HG03575 (cell line): Measurements from ENCODE around the gene MOB2.

Source experiments
- ATAC-seq: cut with Tn5 transposase; IDR thresholded peaks from one replicate; pipeline ENCODE4 v1.9.1; 2021; ENCODE audit not compliant: unreplicated experiment, insufficient number of reproducible peaks, low FRiP score; ENCODE audit errors: extremely low read depth

Gene MOB2

DNA sequence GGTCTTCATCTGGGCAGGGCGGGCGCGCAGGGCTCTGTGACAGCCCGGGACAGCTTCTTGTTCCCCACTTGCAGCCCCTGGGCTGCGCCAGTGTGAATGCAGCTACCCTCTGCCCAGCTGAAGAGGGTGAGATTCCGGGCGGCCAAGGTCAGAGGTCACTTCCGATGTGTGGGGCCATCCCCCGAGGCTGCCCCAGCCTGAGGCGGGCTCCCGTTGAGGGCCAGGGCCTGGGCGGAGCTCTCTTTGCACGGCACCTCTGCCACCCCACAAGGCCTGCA lies 23.9 kb downstream of the MOB2 start:
- ATAC-seq: no peak

DNA sequence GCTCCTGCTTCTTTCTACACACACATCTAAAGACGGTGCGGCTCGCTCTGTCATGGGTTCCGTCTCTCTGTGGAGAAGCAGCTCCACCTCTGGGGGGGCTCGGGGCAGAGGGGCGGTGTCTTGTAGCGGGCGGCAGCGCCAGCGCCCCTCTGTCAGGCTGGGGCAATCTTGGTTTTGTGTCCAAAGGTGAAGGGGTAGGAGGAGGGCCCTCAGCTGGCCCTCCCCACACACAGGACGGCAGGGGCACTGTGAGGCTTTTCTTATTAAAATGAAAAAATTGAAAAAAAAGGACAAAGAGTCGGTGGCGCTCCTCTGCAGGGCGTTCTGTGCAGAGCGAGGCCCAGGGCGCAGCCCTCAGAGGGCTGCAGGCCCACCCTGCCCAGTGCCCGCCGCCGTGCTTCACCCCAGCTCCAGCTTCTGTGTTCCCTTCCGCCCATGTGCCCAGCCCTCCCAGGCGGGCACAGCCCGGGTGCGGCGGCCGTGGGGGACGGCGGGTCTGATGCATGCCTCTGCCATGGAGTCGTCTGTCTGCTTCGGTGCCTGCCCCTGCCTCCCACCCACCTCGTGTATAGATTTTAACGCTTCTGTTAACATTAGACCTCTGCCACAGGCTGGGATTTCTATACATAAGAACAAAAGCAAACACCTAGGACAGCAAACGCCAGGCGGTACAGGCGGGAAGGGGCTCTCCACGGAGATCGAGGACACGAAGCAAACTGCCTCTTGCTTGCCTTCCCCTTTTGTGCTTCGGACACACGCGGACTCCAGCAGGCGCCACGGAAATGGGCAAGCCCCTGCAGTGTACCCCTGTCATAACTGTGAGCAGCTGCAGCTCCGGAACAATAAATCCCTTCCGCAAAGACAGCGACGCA lies 24.5 kb downstream of the MOB2 start:
- no peak for ATAC-seq

- ATAC-seq: no peak
These were observed 25.4 kb downstream of the MOB2 start for GRCh38 chr11:1460986-1461825.

DNA sequence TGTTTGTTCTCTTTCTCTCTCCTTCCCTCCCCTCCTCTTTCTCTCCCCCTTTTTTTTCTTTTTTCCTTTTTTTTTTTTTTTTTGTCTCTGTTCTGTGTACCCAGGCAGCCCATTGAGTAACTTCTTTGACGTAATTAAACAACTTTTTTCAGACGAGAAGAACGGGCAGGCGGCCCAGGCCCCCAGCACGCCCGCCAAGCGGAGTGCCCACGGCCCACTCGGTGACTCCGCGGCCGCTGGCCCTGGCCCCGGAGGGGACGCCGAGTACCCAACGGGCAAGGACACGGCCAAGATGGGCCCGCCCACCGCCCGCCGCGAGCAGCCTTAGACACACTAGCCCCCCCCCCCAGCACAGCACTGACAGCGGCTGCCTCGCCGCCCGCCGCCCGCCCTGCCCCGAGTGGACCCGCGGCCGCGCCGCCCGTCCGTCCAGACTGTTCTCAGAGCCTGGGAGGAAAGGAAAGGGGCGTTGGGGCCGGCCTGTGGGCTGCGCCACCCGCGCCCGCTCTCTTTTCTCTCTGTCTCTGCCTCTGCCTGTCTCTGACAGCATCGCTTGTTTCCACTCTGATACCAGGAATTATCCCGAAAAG lies 26.1 kb downstream of the MOB2 start:
- ATAC-seq: no peak

DNA sequence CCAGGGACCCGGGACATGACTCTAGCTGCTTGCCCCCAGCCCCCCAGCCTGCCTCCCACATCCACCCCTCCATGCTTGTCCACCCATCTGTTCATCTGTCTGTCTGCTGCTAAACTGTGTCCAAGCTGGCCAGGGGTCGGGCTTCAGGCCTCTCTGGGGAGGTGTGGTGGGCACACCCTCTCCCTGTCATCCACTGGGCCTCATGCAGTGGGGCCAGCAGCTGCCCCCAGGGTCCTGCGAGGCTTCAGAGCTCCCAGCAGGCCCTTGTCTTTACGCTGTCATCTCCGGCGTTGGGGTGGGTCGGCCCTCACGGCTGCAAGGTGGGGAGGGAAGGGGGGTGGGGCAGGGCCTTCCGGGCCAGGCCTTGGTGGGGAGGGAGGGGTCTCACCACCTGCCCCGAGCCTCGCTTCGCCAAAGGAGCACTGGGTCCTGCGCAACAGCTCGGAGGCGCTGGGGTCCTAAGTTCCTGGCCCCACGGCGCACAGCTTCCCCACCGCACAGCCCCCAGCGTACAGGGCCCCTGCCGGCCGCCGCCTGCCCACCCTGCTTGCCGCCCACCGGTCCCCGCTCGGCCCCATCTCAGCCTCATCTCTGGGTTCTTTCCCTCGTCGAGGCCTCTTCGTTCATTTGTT lies 26.7 kb downstream of the MOB2 start:
- no peak for ATAC-seq

DNA sequence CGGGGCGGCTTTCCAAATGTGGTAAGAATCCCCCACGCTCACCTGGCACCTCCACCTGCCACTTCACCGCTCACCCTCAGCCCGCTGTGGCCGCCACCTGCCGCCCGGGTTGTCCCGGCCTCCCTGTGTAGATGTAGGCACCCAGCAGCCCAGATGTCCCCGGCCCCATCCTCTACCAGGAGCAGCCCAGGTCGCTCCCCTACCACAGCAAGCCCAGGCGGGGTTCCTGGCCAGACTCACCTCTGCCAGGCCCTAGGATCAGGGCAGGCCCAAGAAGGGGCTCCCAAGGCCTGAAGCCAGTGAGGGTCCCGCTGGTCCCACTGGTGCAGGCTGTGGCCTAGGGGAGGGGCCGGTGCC lies 27.4 kb downstream of the MOB2 start:
- no peak for ATAC-seq

GRCh38 chr11:1458340-1459218 lies 28.0 kb downstream of the MOB2 start:
- ATAC-seq: no peak

DNA sequence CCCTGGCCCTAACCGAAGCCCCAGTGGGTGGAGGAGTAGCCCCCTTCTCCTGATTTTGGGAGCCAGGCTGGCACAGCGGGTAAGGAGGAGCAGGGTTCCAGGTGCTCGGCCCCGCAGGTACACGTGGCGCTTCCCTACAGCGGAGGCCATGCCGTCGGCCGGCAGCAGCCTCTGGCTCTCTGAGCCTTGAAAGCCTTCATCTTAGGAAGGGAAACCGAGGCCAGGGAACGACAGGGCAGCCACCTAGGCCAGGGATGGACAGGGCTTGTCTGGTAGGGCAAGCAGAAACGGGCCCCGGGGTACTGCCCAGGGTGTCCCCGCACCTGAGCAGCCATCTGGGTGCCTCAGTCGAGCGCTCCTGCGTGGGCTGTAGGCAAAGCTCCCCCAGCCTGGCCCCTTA lies 28.7 kb downstream of the MOB2 start:
- no peak for ATAC-seq

- ATAC-seq: no peak
These were observed 29.3 kb downstream of the MOB2 start for GRCh38 chr11:1457326-1457680.

DNA sequence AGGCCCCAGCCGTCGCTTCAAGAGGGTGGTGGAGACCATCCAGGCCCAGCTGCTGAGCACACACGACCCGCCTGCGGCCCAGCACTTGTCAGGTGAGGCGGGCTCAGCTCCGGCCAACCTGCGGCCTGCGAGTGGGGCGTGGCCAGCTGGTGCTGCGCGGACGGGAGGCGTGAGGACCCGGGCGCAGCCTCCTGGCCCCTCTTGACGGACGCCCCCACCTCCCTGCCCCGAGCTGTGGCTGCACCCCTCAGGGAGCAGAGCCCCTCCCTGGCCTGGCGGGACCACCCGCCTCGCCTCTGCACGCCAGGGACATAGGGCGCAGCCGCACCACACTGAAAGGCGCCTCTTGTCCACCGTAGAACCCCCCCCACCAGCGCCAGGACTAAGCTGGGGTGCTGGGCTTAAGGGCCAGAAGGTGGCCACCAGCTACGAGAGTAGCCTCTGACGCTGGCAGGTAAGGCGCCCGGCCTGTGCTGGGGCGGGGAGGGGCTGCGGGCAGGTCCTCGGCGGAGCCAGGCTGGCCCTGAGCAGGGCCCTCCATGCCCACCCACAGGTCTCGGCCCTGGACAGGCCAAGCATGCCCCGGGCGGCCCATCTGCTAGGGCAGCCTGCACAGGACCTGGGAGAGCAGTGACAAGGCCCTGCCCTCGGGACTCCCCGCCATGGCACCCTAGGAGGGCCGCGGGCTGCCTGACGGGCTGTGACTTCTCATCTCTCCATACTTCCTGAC lies 29.8 kb downstream of the MOB2 start:
- ATAC-seq: no peak

DNA sequence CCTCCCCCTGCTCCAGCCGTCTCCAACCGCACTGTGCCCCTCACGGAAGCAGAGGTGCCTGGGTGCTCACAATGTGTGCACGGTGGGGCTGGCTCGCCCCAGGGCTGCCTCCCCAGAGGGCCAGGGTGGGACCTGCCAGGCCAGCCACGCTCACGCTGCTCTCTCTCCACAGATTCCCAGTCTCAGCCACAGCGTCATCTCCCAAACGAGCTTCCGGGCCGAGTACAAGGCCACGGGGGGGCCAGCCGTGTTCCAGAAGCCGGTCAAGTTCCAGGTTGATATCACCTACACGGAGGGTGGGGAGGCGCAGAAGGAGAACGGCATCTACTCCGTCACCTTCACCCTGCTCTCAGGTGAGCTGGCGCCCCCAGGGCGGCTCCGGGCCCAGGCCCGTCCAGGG lies 30.4 kb downstream of the MOB2 start:
- no peak for ATAC-seq

- ATAC-seq: no peak
These were observed 30.9 kb downstream of the MOB2 start for GRCh38 chr11:1455763-1456060.

DNA sequence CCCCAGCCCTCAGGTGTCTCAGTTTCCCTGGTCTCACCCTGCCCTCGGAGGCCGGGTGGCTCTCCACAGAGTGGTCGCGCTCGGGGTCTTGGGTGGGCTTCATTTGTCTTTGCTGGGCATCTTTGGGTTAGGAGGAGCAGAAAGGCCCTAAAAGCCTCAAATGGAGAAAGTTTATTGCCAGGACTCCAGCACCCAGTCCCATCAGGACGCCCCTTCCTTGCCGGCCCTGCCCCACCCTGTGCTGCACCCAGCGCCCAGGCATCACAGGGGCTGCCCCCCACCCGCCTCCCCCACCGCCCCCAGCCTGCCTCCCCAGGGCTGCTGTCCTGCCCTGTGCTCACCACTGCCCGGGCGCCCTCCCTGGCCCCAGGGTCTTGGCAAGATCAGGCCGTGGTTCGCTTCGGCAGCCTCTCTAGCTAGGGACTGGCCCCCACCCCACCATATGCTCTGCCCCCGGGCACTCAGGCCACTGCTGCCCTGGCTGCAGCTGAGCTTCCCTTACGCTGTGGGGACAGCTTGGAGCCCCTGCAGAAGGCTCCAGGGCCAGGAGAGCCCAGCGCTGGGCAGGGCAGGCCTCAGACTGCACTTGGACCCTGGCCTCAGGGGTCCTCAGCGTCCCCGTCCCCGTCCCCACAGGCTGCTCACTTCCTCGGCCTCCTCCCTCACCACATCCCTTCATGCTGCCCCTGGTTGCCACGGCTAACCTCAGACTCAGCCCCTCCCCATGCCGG lies 31.4 kb downstream of the MOB2 start:
- ATAC-seq: no peak

GRCh38 chr11:1454576-1454975 lies 32.0 kb downstream of the MOB2 start:
- no peak for ATAC-seq

DNA sequence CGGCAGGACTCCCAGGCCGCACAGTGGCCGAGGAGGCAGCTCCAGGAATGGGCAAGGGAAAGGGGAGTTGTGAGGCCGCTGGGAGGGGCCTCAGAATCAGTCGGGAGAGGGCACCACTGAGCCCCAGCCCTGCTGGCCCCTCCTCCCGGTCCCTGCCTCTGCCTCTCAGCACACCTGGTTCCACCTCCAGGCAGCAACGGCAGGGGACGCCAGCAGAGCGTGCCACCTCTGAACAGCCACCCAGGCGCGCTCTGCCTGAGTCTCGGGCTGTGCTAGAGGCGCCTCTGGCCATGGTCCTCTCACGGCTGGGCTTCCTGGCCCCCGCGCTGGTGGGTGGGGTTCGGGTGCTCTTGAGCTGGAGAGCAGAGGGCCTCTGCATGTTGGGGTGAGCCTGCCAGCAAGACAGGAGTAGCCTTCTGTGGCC lies 33.0 kb downstream of the MOB2 start:
- no peak for ATAC-seq

- ATAC-seq: no peak
These were observed 33.8 kb downstream of the MOB2 start for GRCh38 chr11:1452744-1453143.

DNA sequence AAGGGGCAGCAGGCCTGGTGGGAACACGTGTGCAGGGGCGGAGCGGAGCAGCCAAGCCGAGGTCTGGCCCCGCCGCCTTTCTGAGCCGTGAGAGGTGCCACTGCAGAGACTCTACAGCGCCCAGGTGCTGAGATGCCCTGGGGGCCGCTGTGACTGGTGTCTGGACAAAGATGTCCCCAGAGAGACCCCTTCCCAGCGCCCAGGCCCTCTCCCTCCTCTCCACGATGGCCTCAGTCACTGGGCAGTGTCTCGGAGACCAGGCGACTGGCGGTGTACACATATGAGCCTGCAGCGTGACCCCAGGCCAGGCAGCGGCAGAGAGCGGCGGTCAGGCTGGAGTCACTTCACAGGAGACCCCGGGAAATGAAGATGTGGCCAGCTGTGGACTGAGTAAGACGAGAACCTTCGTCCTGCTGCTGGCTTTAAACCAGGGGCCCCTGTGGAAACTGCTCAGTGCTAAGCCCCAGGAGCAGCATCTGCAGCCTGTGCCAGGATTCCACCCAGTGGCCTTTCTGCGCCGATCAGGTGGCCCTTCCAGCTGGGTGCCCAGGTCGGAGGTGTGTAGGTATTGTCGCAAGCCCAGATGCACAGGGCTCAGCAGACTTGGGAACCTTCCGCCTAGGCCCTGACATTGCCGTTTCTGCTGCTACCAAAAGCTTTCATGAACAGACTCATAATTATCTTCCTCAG lies 34.7 kb downstream of the MOB2 start:
- no peak for ATAC-seq
